Measurements from ENCODE around the gene ERN1.

ERN1 gene

DNA sequence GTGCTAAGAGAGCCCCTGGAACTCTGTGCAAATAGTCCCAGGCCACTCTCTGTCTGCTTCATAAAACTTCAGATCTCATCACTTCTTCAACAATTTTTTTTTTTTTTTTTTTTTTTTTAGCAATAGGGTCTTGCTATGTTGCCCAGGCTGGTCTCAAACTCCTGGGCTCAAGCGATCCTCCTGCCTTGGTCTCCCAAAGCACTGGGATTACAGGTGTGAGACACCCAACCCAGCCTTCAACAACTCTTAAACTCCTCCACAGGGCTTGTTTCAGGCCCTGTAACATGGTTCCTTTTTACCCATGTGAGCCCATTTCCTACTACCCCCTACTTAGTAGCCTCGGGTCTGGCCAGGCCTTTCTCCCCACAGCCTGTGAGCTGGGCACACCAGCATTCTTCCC is 70.2 kb downstream of the ERN1 start:
- no peak for DNase-seq (ENCODE audit: low spot score)

DNA sequence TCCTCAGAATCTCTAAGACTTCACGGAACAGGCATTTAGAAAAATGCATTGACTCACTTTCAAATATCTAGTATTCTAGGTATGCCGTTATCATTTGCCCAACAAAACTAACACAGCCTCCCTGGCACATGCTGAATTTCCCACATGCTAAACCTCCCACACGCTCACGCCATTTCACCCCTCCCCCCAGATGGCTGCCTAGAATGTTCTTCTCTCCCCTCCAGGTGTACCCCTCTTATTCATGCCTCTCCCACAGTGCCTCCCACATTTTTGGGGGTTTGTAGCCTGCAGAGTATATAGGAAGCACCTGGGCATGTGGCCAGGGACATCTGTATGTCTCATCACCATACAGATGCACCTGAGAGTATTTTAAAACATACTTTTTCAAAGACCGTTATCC is 71.3 kb downstream of the ERN1 start:
- DNase-seq (ENCODE audit: low spot score): no peak

DNA sequence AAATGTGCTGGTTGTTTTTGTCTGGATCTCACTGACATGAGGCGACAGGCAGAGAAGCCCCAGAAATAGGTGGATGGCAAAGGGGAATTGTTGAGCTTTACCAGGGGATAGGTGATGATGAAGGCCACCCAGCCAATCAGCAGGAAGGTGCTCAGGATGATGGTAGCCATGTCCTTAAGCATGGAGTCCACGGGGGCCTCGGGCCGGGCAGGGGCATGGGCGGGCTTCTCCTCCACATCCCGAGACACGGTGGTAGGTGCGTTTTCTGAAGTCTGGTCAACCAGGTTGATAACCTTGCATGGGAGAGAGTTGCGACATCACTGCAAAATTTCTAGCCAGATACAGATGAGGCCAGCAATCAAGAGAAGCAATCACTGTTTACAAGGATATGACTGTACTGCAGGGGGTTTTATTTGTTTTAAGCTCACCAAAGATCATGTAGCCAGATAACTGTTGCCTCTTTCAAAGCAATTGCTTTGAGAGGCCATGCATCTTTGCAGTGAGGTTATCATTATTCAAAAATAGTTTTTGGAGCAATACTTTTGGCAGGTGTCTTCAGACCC is 72.2 kb downstream of the ERN1 start:
- DNase-seq (ENCODE audit: low spot score): no peak

DNA sequence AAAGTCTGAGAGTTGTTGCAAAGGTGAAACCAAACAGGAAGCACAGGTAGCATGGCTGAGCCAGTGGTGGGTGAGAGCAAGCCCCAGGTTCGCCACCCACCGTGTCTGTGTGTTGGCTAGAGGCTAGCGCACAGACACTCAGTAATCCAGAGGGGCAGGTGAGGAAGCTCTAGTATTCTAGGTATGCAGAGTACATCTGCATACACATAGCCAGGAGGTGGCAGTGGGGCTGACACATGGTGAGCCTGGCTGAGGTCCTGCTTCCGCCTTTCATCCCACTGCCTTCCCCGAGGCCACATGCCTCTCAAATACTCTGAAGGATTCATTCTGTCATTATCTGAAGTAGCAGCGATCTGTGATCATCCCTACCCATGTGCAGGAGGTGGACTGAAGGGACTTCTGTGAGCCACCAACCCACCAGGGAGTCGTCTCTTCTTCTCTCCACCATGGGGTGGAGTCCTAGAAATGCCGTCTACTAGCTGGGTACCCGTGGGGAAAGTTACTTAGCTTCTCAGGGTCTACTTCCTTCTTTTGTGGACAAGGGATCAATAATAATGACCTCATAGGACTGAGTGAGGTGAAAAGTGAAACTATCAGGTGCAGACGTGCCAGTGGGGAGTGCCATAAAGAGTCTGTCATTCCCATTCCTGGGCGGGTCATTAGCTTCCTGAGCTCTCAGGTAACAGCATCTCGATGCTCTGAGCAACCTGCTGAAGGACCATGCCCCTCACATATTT is 73.5 kb downstream of the ERN1 start:
- DNase-seq (ENCODE audit: low spot score): no peak

DNA sequence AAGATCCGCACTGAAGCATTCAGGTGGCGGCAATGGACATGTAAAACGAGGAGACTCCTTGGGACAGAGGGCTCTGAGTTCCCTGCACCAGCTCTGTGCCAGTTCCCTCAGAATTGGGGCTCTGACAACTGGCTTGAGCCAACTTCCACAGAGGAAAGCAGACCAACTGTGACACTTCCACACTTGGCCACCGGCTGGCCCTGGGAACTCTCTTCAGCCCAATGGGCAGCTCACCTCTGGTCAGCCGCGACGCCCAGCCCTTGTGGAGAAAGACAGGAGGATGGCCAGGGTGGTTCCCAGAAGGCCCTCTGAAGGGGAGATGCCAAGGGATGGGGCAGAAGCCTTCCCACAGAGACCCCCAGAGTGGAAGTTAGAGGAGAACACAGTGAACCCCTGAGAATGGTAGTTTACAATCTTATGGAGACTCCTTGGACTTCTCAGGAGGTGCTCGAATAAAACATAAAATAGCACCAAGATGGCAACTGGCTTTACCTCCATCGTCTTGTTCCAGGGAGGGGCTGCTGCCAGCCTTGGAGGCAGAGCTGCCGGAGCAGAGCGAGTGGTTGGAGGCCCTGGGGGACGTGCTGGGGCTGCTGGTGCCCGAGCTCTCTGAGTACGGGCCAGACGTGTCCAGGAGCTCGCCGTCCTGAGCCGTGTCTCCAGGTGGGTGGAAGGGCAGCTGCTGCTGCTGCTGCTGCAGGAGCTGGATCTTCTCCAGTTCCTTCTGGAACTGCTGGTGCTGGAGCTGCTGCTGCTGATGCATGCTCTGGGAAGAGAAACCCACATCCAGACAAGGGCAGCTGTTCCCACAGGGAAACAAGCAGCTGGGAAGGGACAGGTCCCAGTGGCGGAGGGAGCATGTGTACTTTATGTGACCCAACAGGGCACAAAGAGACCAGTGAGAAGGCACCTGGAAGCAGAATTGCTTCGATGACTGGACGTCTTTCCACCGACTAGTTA is 74.5 kb downstream of the ERN1 start:
- DNase-seq (ENCODE audit: low spot score): no peak

DNA sequence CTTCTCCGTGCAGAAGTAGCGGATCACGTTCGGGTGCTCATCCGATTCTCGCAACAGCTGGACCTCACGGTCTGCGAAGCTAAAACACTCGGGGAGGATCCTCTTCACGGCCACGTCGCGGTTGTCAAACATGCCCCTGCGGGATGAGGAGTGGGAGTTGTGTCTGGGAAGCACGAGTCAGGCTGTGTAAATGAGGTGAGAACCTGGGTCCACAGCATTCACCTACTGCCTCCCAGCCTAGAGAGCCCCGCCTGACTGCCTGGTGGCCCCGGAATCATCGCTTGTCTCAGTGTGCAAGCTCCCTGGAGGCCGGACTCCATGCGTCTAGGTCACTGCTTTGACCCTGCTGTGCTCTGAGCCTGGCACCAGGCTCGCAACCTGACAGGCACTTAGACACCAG is 75.6 kb downstream of the ERN1 start:
- DNase-seq (ENCODE audit: low spot score): no peak

DNA sequence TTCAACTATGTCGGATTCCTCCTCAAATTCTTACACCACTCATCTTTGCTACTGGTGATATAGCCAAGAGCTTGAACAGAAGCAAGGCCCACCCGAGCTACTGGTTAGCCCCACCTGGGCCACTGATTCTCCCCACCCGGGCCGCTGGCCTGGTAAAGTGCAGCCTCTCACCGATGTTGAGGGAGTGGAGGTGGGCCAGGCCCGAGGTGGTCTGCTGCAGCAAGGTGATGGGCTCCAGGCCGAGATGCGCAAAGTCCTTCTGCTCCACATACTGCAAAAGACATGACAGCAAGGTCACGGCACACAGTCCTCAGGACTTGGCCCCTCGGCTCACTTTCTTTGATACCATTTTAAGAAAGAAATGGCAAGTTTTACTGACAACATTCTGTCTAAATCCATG is 76.8 kb downstream of the ERN1 start:
- no peak for DNase-seq (ENCODE audit: low spot score)

DNA sequence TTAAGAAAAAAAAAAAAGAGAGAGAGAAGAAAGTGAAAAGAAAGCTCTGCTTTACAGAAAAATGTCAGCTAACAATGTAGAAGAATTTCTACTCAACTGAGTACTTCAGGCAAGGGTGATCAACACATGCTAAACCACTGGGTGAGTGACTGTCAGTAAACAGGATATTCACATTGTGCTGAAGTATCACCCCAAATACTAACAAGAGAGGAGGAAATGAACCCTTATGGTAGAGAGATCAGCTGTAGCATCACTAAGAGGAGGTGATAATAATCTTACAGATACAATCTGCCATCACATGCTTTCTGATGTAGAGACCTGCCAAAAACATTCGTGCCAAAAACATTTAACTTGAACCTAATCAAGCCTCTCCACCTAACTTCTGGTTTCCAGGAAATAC is 78.8 kb downstream of the ERN1 start:
- no peak for DNase-seq (ENCODE audit: low spot score)

DNA sequence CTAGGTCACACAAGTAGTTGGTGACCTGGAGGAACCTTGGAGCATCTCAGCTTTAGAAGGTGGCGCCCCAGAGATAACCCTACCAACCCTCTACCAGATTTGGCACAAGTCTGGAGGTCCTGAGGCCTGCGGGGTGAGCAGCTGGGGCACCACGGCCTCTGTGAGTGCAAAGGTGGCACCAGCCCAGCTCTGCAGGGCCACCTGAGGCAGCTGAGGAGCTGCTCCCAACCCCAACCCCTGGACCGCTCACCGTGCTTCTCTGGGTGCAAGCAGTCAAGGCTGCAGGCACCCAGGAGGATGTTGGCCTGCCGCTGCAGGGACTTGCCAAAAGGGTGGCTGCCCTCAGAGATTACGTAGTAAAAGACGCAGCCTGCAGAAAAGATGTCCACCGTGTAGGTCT is 81.1 kb downstream of the ERN1 start:
- DNase-seq (ENCODE audit: low spot score): no peak

DNA sequence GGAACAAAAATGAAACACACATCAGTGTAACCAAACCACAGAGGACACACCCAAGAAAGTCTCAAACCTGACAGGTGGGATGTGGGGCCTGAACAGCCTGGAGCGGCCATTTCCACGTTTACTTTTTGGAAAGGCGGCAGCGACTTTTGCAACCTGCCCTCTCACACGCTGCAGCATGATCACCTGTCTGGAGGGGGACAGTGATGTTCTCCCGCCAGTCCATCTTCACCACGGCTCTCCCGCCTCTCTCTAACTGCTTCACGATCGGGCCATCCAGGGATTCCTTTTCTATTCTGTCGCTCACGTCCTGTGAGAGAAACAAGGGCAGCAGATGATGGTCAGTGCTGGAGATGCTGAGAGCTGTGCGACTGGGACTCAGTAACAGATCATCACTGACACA is 84.8 kb downstream of the ERN1 start:
- DNase-seq (ENCODE audit: low spot score): no peak

DNA sequence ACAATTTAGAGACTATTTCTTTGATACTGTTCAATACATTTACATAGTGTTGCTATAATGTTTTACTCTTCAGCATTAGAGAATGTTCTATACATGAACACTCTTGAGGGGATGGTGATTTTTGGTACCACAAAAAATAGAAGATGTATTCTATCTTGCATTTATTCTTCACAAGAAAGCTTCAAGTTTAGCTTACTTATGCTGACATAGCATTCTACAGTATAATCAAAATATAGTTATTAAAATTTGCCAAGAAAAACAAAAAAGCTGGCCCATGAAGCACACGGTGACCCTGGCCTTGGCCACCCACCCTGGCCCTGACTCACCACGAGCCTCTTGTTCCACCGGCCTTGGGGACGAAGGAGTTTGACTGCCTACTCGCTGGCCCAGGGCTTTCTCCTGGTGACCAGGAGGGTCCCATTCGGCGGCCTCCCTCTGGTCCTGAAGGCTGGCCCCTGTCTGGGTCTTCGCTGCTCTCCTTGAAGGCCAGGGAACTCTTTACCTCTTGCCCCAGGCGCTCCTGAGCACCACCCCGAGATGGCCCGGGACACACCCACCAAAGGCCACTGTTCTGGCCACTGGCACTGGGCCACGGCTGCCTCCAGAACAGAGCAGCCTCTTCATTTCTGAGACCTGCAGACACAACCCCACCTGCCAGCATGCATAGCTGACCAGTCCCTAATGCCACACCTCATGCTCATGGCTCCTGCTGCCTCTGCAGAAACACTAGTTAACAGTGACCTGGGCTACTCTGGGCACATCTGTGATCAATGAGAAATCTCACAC is 87.1 kb downstream of the ERN1 start:
- no peak for DNase-seq (ENCODE audit: low spot score)

DNA sequence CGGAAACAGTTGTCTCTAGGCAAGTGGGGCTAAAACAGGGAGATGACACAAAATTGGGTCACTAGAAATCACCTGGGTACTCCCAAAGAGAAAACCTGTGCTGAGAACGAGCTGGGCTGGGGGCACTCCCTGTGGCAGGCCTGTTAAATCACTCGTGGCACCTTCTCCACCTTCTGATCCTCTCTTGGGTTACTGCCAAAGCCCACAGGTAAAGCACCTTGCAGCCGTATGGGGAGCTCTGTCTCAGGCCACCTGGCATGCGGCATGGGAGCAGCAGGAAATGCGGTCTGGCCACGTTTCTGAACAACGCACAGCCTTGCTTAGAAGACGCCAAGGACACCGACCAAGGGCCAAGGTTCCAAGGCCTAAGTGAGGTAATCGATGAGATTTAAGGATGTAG is 88.0 kb downstream of the ERN1 start:
- no peak for DNase-seq (ENCODE audit: low spot score)

DNA sequence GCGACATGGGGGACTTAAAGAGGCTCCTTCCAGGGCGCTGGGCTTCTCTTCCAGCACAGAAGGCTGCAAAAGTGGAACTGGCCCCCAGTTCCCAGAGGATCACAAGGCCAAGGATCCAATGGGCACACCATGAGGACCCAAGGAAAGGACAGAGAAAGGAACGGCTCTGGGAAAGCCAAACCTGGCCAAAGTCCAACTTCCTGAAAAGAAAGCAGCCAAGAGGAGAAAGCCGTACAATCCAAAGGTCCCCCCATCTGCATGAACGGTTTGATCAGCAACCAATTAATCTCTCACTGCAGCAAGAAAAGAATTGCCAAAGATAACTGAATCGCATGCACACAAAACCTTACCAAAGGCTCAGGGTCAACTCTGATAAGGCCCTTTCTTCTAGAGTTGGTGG is 89.7 kb downstream of the ERN1 start:
- no peak for DNase-seq (ENCODE audit: low spot score)

DNA sequence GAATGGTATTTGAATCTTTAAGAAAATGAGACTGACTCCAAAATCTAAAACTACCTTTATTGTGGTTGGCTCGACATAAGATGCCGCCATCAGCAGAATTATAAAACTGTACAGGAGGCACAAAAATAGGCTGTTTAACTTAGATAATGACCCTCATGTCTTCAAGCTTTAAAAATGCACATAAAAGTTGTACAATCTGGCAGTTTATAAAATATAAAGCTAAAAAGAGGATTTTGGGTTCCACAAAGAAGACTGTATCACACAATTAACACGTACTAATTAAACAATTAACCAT is 90.9 kb downstream of the ERN1 start:
- DNase-seq (ENCODE audit: low spot score): no peak

DNA sequence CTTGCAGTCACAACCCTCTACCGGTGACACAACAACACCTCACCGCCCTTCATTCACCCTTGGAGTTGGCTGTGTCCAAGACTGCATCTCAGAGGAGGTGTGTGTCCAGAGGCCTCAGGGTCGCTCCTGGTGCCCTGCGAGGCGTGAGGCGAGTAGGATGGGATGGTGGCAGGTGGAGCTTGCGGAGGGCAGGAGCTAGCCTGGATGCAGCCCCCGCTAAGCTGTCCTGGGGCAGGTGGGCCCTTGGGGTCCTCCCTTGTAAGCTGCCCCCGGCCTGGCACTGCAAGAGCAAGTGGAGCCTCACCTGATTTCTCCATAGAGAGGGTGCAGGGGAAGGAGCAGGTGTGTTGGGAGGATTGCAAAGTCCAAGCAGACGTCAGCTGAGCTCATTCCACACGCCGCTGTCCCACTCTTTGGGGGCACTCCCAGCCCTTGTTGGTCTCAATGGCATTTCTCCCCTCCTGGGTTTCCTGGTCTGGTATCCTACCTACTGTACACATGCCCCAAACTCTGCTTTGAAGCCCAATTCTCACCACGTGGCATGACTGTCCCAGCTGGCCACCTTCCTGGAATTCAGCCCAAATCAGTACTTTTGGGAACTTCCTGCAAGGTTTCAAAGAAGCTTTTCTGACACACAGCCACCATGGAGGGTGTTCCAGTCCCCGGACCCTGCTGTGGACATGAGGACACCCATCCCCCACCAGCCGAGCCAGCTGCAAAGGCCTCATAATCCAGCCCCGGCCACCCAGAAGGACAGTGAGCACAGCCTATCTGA is 91.4 kb downstream of the ERN1 start:
- no peak for DNase-seq (ENCODE audit: low spot score)

DNA sequence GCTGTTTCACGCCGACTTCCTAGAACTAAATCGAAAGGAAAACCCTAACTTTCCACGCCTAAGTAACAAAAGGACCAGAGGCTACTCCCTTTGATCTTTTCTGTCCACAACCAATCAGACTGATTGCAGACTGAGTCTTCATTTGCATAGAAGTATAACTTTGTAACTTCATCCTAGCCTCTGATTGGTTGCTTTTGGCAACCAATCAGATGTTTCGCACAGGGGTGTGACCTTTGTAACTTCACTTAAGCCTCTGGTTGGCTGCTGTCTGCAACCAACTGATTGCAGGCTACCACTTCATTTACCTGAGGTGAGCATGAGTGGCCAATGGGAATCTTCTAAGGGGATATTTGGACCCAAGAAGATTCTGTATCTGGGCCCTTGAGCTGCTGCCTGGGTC is 92.1 kb downstream of the ERN1 start:
- no peak for DNase-seq (ENCODE audit: low spot score)

DNA sequence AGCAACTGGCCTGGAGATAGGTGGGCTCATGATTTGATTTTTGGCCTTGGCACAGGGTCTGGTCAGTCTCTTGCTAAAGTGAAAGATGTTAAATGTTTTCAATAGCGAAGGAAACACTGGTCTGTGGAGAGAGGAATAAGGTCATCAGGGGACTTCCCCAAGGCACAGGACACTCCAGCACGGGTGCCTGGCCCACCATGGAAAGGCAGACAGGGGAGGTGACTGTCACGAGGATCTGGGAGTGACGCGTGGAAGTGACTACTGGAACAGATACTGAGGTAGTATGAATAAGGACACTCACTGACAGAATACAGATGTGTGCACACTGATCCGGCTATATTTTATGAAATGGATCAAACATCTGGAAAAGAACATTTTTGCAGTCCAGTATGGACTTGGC is 92.8 kb downstream of the ERN1 start:
- DNase-seq (ENCODE audit: low spot score): no peak

DNA sequence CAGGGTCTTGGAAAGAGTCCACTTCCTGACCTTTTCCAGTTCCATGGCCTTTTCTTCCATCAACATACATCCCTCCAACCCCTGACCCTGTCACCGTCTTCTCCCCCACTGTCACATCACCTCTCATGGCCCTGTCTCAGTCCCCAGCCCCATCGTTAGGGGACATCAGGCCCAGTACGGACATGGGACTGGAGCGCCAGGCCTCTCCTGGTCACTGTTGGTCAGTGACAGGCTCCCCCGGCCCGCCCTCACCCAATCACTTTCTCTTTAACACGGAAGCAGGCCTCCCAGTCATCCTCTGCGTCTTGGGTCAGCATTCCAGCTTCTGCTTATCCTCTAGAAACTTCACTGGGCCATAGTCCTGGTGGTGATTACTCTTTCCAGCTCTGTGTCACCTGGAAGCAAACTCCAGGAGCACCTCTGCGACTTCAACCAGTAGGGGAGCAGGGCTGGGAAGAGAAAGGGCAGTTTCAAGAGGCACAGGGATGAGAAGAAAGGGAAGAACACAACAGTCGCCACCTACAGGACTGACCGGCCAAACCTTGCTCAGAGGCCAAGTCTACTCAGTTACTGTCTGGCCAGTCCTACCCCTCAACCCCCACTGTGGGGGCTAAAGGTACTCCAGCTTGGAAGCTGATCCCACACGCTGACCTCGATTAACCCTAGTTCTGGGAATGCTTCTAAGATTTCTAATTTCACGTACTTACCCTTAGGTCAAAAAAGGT is 93.6 kb downstream of the ERN1 start:
- no peak for DNase-seq (ENCODE audit: low spot score)

DNA sequence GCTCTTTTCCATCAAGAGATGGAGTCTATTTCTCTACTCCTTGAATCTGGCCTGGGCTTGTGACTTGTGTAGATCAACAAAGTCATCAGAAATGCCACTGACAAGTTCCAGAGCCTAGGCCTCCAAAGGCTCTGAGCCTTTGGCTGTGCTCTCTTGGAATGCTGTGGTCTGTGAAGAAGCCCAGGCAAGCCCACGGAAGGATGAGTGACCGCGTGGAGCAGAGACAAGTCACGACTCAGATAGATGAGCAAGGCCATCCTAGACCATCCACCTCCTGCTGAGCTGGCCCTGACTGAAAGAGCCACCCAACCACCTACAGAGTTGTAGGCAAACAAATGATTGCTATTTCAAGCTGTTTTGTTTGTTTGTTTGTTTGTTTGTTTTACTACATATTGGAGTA is 97.9 kb downstream of the ERN1 start:
- DNase-seq (ENCODE audit: low spot score): no peak

DNA sequence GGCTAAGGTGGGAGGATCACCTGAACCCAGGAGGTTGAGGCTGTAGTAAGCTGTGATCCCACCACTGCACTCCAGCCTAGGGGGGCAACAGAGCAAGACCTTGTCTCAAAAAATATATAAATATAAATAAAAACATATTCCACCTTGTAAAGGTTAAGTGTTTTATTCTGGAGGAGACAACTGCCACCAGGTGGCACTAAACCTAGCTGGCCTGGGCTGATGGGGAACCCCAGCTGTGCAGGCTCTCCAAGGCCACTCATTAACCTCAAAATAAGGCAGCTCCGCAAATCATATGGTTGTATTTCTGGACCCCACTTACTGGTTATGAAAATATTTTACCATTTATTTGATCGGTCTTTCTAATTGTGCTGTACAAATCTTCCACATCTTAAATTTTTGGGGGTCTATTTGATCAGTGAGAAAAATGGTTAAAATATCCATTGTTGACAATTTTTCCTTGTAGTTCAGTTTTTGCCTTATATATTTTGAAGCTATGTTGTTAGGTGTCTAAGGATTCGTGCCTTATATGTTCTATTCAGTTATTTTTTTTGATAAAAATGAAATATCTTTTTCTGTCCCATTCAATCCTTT is 101.0 kb downstream of the ERN1 start:
- peak; percentile 86 for DNase-seq (ENCODE audit: low spot score)

All from D341Med (cell line).